ENCODE data around the gene NPAS1. TPM values are rescaled to one million over a fixed set of nuclear protein-coding genes. Genes with fewer than 3 reads are reported as not detected.
"Not testable (repeated sequence)": the region's sequence is repeated elsewhere in the genome, so short reads cannot be mapped to it uniquely, and the experiment has no call there.

Gene NPAS1
- total RNA-seq, 2 experiments from 2014 or later, result 0.59 to 0.65 TPM

- POLR2A ChIA-PET, result no interaction called here
- CTCF ChIA-PET, result no interaction called here
Measured at GRCh38 chr19:47065242-47065641, 45.6 kb downstream of the NPAS1 start.

GRCh38 chr19:47066376-47067214 is 47.0 kb downstream of the NPAS1 start:
- POLR2A ChIA-PET, result no interaction called here
- CTCF ChIA-PET, result no interaction called here

- CTCF ChIA-PET, result interaction anchor here (0.6 to 1.0 kb wide), 2 partner anchors 12 to 572 kb away, joined by 3 to 5 read pairs; no protein-coding TSS in a partner anchor
Measured at GRCh38 chr19:47067215-47067847, 47.7 kb downstream of the NPAS1 start.

GRCh38 chr19:47068246-47068645 is 48.6 kb downstream of the NPAS1 start:
- ChIA-PET POLR2A (no interaction called here), CTCF (interaction anchor here (1.0 kb wide), 1 partner anchor 11 kb away, joined by 5 read pairs; no protein-coding TSS in a partner anchor)

More at GRCh38 chr19:47067215-47067847, 47.7 kb downstream of the NPAS1 start:
- POLR2A ChIA-PET, result no interaction called here

- POLR2A ChIA-PET, result no interaction called here
- CTCF ChIA-PET, result no interaction called here
Measured at GRCh38 chr19:47068876-47069406, 49.3 kb downstream of the NPAS1 start.

GRCh38 chr19:47069795-47070194 is 50.2 kb downstream of the NPAS1 start:
- CTCF ChIA-PET, result interaction anchor here (1.1 to 1.5 kb wide), 2 partner anchors 10 to 54 kb away, joined by 3 to 8 read pairs; no protein-coding TSS in a partner anchor
- POLR2A ChIA-PET, result no interaction called here

- POLR2A ChIA-PET, result no interaction called here
- CTCF ChIA-PET, result interaction anchor here (1.1 to 1.5 kb wide), 2 partner anchors 9 to 53 kb away, joined by 3 to 8 read pairs; no protein-coding TSS in a partner anchor
Measured at GRCh38 chr19:47070756-47071155, 51.1 kb downstream of the NPAS1 start.

GRCh38 chr19:47071731-47072130 is 52.1 kb downstream of the NPAS1 start:
- CTCF ChIA-PET, result no interaction called here
- POLR2A ChIA-PET, result no interaction called here

- ChIA-PET POLR2A (no interaction called here), CTCF (interaction anchor here (1.1 kb wide), 1 partner anchor 59 kb away, joined by 4 read pairs; no protein-coding TSS in a partner anchor)
Measured at GRCh38 chr19:47072323-47072722, 52.7 kb downstream of the NPAS1 start.

- CTCF ChIA-PET, result interaction anchor here (1.1 kb wide), 1 partner anchor 60 kb away, joined by 4 read pairs; no protein-coding TSS in a partner anchor
- POLR2A ChIA-PET, result interaction anchor here (0.8 kb wide), 1 partner anchor 20 kb away, joined by 3 read pairs; no protein-coding TSS in a partner anchor
Measured at GRCh38 chr19:47073574-47073973, 53.9 kb downstream of the NPAS1 start.

GRCh38 chr19:47074621-47075020 is 55.0 kb downstream of the NPAS1 start:
- ChIA-PET POLR2A (no interaction called here), CTCF (no interaction called here)

GRCh38 chr19:47075179-47075810 is 55.7 kb downstream of the NPAS1 start:
- CTCF ChIA-PET, result interaction anchor here (0.6 kb wide), 1 partner anchor 129 kb away, joined by 4 read pairs; no protein-coding TSS in a partner anchor
- POLR2A ChIA-PET, result no interaction called here

- CTCF ChIA-PET, result interaction anchor here (1.4 kb wide), 1 partner anchor 55 kb away, joined by 6 read pairs; the partner anchor contains the start of gene SAE1
- POLR2A ChIA-PET, result no interaction called here
Measured at GRCh38 chr19:47075941-47076340, 56.3 kb downstream of the NPAS1 start.

GRCh38 chr19:47078351-47078750 is 58.7 kb downstream of the NPAS1 start:
- POLR2A ChIA-PET, result not testable (repeated sequence)
- CTCF ChIA-PET, result interaction anchor here (0.6 to 2.2 kb wide), 4 partner anchors 8 to 126 kb away, joined by 4 to 8 read pairs (median 6); partner anchors contain the start of gene ZC3H4

GRCh38 chr19:47081095-47081494 is 61.5 kb downstream of the NPAS1 start:
- CTCF ChIA-PET, result interaction anchor here (0.6 to 2.0 kb wide), 7 partner anchors 10 to 228 kb away, joined by 3 to 10 read pairs (median 3); no protein-coding TSS in a partner anchor
- POLR2A ChIA-PET, result no interaction called here

GRCh38 chr19:47082493-47082892 is 62.9 kb downstream of the NPAS1 start:
- ChIA-PET CTCF (interaction anchor here (0.7 to 1.6 kb wide), 5 partner anchors 13 to 69 kb away, joined by 3 to 4 read pairs (median 3); partner anchors contain the start of gene ZC3H4), POLR2A (no interaction called here)

- ChIA-PET CTCF (interaction anchor here (0.6 kb wide), 1 partner anchor 29 kb away, joined by 3 read pairs; the partner anchor contains the start of gene ZC3H4), POLR2A (no interaction called here)
Measured at GRCh38 chr19:47084879-47085439, 65.3 kb downstream of the NPAS1 start.

- ChIA-PET CTCF (interaction anchor here (1.2 kb wide), 1 partner anchor 51 kb away, joined by 3 read pairs; no protein-coding TSS in a partner anchor), POLR2A (no interaction called here)
Measured at GRCh38 chr19:47086280-47086679, 66.6 kb downstream of the NPAS1 start.

GRCh38 chr19:47089767-47090350 is 70.2 kb downstream of the NPAS1 start:
- POLR2A ChIA-PET, result no interaction called here
- CTCF ChIA-PET, result no interaction called here
